Measurements from ENCODE around the gene CBL.
A peak's percentile ranks its signal among the peaks of the same experiment; 100 is the strongest.

Gene CBL

DNA sequence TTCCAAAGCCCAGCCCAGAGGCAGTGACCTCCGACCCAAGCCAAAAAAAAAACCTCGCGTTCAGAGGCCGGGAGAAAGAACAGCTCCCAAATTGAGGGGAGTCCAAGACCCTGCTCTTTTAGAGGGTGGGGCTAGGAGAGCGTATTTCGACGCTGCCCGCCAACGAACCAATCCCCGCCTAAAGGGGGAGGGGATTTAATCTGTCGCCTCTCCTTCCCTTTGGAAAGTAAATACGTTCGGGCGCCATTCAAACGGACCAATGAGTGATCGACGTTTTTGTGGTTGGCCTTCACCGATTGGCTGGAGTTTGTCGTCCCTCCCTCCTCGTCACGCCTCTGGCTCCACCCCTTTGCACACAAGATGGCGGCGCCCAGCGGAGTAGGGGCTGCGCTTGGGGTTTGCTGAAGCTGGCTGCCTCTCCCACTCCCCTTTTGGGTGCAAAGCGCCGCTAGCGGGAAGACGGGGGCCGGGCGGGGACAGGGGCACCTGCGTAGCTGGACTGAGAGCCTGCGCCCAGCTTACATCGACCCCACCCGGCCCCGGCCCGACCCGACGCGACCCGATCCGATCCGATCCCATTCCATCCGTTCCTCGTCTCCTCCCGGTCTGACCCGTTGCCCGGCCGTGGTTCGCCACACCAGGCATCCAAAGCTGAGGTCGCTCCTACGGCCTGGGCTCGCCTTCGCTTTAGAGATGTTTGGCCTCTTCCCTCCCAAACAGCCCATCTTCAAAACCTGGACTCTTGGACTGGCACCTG lies 128.2 kb downstream of the CBL start, which contains the start of gene RNF26:
TSS of gene RNF26 (plus strand) at position 354 of the 757 bp plus-strand sequence. CDS start 596 bp downstream, outside the sequence.
- peak; percentile 84 to 90 for DNase-seq (ENCODE audit: low read depth in 2 of 2)

- no peak for DNase-seq (ENCODE audit: low read depth in 2 of 2)
Observed at GRCh38 chr11:119335091-119335654, 129.0 kb downstream of the CBL start.

GRCh38 chr11:119335655-119336543 lies 129.8 kb downstream of the CBL start:
- no peak for DNase-seq (ENCODE audit: low read depth in 2 of 2)

DNA sequence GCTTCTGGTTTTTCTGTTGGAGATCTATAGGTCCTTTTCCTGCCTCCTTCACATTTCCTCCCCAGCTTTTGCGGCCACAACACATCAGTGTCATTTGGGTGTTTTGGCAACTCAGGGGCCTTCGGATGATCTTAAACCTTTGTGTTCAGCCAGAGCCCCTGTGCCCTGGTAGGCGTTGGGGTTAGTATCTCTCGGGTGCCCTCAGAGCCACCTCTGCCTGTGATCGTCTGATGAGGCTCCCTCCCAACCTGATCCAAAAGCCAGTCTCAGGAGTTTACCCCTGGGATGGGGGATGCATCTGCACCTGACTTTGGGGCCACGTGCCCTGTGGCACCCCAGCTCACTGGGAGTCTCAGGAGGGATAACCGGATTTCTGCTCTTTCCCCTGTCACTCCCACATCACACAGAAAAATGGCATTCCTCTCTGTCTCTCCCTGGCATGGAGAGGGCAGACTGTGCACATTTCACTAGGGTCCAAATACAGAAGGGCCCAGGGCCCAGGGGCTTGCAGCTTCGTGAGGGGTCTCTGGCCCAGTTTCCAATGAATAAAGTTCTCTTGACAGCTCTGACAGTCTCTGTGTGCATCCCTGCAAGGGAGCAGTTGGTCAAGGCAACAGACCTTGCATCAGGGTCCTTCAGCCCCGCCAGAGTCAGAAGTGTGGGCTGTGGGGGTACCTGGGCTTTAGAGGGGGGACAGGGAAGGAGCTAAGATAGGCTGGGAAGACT lies 130.8 kb downstream of the CBL start:
- DNase-seq (ENCODE audit: low read depth in 2 of 2): no peak

- no peak for DNase-seq (ENCODE audit: low read depth in 2 of 2)
Observed at GRCh38 chr11:119337581-119338317, 131.6 kb downstream of the CBL start.

GRCh38 chr11:119338318-119338890 lies 132.3 kb downstream of the CBL start:
- peak; percentile 56 to 61 for DNase-seq (ENCODE audit: low read depth in 2 of 2)

GRCh38 chr11:119338965-119339588 lies 132.9 kb downstream of the CBL start:
- no peak for DNase-seq (ENCODE audit: low read depth in 2 of 2)

DNA sequence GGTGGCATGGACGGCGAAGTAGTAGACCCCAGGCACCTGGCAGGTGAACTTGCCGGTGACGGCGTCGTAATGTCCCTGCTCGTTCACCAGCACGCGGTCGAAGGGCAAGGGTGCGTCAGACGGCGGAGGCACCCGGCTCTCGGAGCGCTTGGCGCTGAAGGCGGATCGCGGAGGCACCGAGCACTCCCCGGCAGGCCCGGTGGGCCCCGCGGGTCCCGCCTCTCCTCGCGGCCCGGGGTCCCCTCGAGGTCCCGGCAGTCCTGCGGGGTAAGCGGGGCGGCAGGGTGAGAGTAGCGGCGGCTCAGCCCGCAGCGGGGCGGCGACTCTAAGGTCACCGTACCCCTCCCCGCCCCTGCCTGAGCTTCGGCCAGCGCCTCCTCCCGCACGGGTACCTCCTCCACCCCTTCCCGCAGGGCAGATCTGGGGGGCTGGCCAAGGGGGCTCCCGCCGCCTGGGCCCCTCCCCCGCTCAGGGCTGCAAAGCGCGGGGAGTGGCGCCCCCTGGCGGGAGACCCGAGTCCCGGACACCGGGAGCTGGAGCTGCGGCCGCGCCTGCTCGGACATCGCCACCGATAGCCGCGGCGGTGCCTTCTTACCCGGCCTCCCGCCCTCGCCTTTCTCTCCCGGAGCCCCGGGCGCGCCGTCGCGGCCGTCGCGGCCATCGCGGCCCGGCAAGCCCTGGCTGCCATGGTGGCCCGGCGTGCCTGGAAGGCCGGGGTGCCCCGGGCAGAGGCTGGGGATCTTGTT lies 133.6 kb downstream of the CBL start:
- DNase-seq (ENCODE audit: low read depth in 2 of 2): peak in 1 of 2 donors; percentile 44

DNA sequence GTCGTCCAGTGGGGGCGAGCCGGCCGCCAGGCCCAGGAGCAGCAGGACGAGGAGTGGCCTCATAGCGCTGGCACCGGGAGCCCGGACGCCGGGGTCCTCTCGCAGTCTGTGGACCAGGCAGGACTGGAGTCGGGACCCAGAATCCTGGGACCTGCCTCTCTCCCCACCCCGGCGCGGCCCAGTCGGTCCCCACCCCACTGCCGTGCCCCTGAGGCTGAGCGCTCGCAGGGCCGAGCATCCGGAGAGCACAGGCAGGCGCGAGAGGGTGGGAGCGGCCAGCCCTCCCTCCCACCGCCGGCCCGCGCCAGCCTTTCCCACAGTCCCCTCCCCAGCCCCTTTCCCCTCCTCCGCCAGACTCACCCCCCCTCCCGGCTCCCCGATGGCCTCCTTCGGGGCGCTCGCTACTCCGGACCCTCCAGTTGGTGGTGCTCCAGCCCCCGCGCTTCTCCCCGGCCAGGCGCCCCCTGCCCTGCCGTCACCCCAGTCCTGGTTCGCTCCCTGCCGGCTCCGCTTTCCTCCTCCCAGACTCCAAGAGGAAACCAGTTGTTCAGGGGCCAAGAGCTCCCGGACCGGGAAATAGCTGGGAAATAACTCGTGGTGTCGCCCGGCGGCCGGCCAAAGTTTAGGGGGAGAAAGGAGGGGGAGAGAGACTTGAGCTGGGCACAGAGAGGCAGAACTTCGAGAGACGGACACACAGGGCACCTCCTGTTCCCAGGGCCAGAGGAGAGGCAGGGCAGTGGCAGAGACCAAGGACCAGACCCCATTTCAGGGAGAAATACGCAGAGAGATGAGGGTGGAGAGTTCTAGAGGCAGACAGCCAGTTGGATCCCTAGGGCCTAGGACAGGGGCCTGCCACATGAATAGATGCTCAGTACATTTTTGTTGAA lies 134.4 kb downstream of the CBL start, which contains the start of gene C1QTNF5:
TSS of gene C1QTNF5 (minus strand) at position 549 of the 887 bp plus-strand sequence. CDS start at position 63, 486 bp downstream.
- DNase-seq (ENCODE audit: low read depth in 2 of 2): no peak

DNA sequence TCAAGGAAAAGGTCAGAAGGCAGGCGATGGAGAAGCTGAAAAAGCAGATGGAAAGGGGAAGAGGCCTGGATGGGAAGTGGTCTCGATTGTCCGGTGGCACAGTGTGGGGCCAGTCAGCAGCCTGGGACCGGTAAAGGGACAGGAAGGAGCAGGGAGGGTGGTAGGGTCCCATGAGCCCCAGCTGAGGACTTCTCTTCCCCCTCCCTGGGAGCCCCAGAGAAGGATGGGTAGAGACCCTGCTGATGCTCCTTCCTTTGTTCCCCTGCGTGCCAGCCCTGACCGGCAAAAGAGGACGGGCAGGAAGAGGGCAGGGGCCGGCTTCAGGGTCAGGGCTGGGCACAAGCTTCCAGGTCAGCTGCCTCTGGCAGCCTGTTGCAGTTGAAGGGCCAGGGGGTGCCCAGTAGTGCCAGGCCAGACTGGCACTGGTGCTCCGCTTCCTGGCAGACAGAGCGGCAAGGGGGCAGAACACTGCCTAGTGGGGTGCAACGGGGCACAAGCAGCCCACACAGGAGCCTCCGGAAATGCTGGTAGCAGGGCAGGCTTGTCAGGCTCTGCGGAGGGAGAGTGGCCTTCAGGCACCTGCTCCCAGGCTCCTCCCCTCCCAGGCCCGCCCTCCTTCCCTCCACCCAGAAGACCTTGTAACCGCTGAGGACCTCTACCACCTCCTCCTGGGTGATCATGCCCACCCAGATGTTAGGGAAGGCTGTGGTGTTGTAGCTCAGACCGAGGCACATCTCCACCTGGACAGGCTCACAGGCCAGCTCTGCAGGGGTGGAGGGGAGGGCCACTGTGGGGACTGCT lies 135.3 kb downstream of the CBL start:
- no peak for DNase-seq (ENCODE audit: low read depth in 2 of 2)

DNA sequence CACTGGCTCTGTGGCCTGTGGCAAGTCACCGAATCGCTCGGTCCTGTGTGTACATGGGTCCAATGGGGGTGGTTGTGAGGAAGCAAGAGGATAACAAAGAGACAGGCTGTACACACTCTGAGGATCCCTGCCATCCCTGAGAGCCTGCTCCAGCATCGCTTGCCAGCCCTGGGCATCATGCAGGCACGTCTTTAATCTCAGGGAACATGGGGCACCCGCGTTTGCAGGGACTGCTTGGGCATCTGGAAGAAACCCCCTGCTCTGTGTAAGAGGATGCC lies 135.8 kb downstream of the CBL start:
- no peak for DNase-seq (ENCODE audit: low read depth in 2 of 2)

- no peak for DNase-seq (ENCODE audit: low read depth in 2 of 2)
Observed at GRCh38 chr11:119342362-119343130, 136.4 kb downstream of the CBL start.

DNA sequence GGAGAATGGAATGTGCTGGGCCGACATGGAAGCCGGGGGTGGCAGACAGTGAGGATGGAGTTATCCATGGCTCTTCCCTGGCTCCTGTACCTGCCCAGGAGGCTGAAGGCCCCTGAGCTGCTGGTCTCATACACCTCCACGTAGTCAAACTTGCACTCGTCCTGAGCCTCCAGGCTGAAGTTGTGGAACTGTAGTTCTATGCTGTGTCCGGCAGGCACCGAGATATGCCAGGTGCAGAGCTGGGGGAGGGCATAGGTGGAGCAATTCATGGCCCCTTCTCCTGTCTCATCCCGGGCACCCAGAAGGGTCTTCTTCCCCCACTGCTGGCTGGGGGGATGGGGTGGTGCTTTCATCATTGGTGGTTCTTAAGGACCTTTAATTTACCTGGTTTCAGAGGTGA lies 137.6 kb downstream of the CBL start:
- no peak for DNase-seq (ENCODE audit: low read depth in 2 of 2)

DNA sequence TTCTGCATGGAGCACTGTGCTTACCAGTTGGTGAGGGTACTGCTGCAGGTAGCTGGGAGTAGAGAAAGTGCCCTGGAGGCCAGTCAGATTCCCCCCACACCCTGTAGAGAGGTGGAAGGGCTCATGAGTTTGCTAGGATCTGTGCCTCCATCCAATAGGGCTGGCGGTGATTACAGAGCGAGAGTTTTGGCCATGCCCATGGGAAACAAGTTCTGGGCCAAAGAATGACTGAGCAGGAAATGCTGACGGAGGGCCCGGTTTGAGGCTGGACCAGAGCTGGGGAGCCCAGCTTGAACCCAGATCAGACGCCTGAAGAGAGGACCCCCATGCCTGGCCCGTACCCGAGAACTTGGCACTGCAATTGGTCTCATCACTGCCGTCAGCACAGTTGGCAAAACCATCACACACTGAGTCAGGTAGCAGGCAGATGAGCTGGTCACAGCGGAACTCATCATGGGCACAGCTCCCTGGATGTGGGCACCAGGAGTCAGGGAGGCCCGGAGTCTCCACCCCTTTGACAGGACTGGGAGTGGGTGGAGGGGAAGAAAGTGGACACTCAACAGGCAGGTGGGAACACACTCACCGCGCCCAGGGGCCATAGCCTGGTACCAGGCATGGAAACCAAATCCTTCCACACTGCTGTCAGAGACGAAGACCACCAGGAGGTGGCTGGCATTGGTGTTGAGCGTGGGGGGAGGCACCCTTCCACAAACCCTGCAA lies 138.3 kb downstream of the CBL start:
- DNase-seq (ENCODE audit: low read depth in 2 of 2): no peak

DNA sequence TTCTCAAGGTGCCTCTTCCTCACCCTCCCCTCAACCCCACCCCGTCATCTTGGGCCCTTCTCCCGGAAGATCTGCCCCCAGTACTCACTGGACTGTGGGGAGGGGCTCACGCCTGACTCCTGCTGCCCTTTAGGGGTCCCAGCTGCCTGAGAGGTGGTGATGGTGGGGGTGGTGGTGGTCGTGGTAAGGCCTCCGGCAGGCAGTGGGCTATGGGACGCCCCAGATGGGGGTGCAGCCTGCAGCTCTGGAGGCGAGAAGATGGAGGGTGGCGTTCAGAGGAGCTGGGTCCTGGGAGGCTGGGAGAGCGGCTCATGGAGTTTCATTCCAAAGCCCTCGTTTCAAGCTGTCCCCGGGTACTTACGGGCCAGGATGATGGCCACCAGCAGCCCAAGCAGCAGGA lies 139.5 kb downstream of the CBL start:
- no peak for DNase-seq (ENCODE audit: low read depth in 2 of 2)

GRCh38 chr11:119346605-119347004 lies 140.5 kb downstream of the CBL start, which contains the start of gene MFRP:
TSS of gene MFRP (minus strand) at chr11:119346705. CDS start at chr11:119346513, 192 bp downstream.
- DNase-seq (ENCODE audit: low read depth in 2 of 2): no peak

Measured in stimulated activated CD4-positive, alpha-beta T cell treated with anti-CD3 and anti-CD28 coated beads, Interleukin-1b, Interleukin-23, amount 100 ng/mL, for 4 hours (primary cell).